ENCODE results near the gene CYP46A1.
A peak's percentile ranks its signal among the peaks of the same experiment; 100 is the strongest.

CYP46A1 gene

DNA sequence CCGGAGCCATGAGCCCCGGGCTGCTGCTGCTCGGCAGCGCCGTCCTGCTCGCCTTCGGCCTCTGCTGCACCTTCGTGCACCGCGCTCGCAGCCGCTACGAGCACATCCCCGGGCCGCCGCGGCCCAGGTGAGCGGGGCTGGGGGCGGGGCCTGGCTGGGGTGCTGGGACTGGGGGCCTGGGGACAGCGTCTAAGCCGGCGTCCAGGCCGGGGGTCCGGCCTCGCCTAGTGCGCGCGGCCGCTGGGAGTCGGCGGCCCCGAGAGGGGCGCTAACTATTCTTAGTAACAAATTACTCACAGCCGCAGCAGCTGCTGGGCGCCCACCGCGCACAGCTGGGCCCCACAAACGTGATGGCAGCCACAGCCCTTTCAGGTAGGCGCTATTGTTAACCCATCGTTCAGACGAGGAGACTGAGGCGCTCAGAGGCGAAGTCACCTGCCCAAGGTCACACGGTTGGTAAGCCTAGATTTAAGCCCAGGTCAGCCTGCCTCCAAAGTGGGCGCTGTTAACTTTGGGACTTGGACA lies 374 bp downstream of the CYP46A1 start:
- no peak for TF ChIP-seq CTCF (IDR thresholded peaks at IDR 0.05)

DNA sequence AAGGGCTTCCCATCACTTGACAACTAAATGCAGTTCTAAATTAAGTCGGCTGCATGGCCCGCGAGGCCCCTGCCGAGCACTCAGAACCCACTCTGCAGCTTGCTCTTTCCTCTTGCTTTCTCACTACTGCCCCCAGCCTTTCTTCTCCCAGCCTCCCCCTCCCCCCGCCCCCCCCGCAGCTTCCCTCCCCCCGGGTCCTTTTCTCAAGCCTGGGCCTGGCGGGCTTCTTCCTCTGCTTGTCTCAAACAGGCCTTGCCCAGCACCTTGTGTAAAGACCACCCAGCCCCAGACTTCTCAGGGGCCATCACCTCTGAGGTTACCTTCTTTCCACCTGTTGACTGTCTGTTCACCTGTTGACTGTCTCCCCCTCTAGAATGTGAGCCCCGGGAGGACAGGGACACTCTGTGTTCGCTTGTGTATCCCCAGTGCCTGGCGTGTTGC lies 1.1 kb downstream of the CYP46A1 start:
- no peak for TF ChIP-seq CTCF (IDR thresholded peaks at IDR 0.05)

DNA sequence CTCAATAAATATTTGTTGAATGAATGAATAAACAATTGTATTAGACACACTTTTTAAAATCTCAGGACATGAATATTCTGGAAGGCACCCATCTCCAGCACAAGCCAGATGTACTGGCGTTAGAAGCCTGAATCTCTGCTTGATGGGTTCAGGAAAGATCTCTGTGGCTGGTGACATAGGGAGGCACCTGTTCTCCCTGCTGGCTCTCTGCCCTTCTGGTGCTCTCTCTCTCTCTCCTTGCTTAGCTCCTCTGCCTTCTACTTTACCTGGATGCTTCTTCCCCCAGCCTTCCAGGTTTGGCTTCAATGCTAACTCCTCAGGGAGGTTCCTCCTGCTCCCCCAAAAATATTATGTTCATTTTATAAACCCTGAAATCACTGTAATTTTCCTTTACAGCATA lies 1.5 kb downstream of the CYP46A1 start:
- TF ChIP-seq CTCF (IDR thresholded peaks at IDR 0.05), result no peak

- TF ChIP-seq CTCF (IDR thresholded peaks at IDR 0.05), result no peak
Measured at GRCh38 chr14:99686557-99687283, 2.6 kb downstream of the CYP46A1 start.

- TF ChIP-seq CTCF (IDR thresholded peaks at IDR 0.05), result peak; percentile 90
Measured at GRCh38 chr14:99687284-99688209, 3.4 kb downstream of the CYP46A1 start.

GRCh38 chr14:99688210-99688581 lies 4.1 kb downstream of the CYP46A1 start:
- no peak for TF ChIP-seq CTCF (IDR thresholded peaks at IDR 0.05)

DNA sequence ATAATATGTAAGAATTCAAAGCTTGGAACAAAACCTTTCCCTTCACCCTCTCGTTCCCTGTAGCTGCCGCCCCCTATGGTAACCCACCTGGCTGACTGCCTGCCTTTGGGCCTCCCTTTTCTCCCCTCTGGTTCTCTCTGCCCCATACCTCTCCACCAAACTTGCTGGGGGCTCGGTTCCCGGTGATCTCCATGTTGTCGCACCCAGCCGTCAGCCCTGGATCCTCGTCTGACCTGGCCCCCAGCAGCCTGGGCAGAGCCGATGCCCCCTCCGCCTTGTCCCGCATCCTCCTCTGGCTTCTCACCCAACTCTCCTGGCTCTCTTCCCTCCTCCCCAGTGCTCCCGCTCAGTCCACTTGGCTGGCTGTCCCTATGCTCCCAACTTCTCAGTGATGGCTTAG lies 4.5 kb downstream of the CYP46A1 start:
- no peak for TF ChIP-seq CTCF (IDR thresholded peaks at IDR 0.05)
